DLD1 (cell line): ENCODE results near the gene TMEM171.

ENCODE experiments used
- in situ Hi-C: cut with HindIII; loops from 2 replicates; pipeline ENCODE4 v1.10.0; 2017; ENCODE audit warnings: low sequenced_read_pairs

The TMEM171 gene

GRCh38 chr5:73151766-73152410 lies 31.5 kb downstream of the TMEM171 start:
- in situ Hi-C loops = no loop called here

GRCh38 chr5:73152411-73153388 lies 32.3 kb downstream of the TMEM171 start:
- in situ Hi-C loops = no loop called here

- in situ Hi-C loops = no loop called here
Measured at GRCh38 chr5:73153513-73153912, 33.1 kb downstream of the TMEM171 start.

GRCh38 chr5:73154208-73155006 lies 34.0 kb downstream of the TMEM171 start:
- in situ Hi-C loops = no loop called here

GRCh38 chr5:73155271-73156222 lies 35.2 kb downstream of the TMEM171 start:
- in situ Hi-C loops = no loop called here

- in situ Hi-C loops = no loop called here
Measured at GRCh38 chr5:73157414-73158303, 37.3 kb downstream of the TMEM171 start.

- in situ Hi-C loops = no loop called here
Measured at GRCh38 chr5:73158313-73158712, 37.9 kb downstream of the TMEM171 start.

GRCh38 chr5:73160239-73160671 lies 39.9 kb downstream of the TMEM171 start:
- in situ Hi-C loops = no loop called here

- in situ Hi-C loops = no loop called here
Measured at GRCh38 chr5:73170522-73170921, 50.1 kb downstream of the TMEM171 start.

- in situ Hi-C loops = no loop called here
Measured at GRCh38 chr5:73171495-73171894, 51.1 kb downstream of the TMEM171 start.

GRCh38 chr5:73172951-73173350 lies 52.6 kb downstream of the TMEM171 start, which contains the start of gene TMEM174:
TSS of gene TMEM174 (plus strand) at chr5:73173193. CDS start at chr5:73173244, 51 bp downstream.
- in situ Hi-C loops = no loop called here

- in situ Hi-C loops = no loop called here
Measured at GRCh38 chr5:73174100-73174815, 53.9 kb downstream of the TMEM171 start.

- in situ Hi-C loops = loop anchor here (25.0 kb wide), 1 partner anchor 89 kb away; no protein-coding TSS in a partner anchor
Measured at GRCh38 chr5:73176250-73176649, 55.9 kb downstream of the TMEM171 start.

GRCh38 chr5:73178265-73178664 lies 57.9 kb downstream of the TMEM171 start:
- in situ Hi-C loops = loop anchor here (25.0 kb wide), 1 partner anchor 91 kb away; no protein-coding TSS in a partner anchor

GRCh38 chr5:73179730-73180129 lies 59.4 kb downstream of the TMEM171 start:
- in situ Hi-C loops = loop anchor here (25.0 kb wide), 1 partner anchor 92 kb away; no protein-coding TSS in a partner anchor

- in situ Hi-C loops = loop anchor here (25.0 kb wide), 1 partner anchor 93 kb away; no protein-coding TSS in a partner anchor
Measured at GRCh38 chr5:73180566-73180965, 60.2 kb downstream of the TMEM171 start.
